ENCODE data around the gene MTHFD2L.

The MTHFD2L gene

DNA sequence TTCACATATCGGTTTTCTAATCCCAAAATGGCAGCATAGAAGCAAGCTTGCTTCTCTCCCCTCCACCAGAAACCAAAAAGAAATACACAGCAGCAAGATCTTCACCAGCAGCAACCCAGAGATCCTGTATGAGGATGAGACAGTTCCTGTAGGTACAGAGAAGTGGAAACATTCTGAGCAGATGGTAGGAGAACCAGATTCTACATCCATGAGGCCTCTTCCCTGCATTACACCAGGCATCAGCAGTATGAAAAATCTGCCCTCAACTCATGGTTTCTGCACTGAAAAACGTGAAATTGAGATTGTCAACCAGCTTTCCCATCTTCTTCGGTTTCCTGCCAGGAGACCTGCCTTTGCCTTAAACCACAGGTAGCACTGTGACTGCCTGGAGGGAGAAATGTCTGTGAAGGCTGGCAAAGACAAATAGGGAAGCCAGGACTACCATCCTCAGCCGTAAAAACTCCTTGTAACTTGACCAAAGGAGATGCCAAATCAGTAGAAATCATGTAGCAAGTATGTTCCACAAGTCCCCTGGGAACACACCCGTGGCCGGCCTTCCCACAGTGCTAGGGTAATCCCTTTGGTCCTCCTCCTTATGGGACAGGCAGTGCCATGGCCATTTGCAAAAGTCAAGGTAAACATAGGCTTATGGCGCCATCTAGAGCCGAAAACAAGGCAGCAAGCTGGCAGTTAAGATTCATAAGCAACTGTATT is 24.0 kb upstream of the MTHFD2L start:
- H3K9me3 ChIP-seq (ENCODE audit: control insufficient read depth in 2 of 2, low read length in 2 of 2): no peaks in the 10 kb centered on the region
- H3K4me1 ChIP-seq (ENCODE audit: control insufficient read depth in 2 of 2, insufficient read depth in 2 of 2, low read length in 2 of 2): no peaks in the 10 kb centered on the region
- no peak overlapping the region for H3K4me3 ChIP-seq (ENCODE audit: low read length in 2 of 2)
- H3K36me3 ChIP-seq (ENCODE audit: control insufficient read depth in 2 of 2, insufficient read depth in 2 of 2, low read length in 2 of 2): no peaks in the 10 kb centered on the region
- H3K27ac ChIP-seq (ENCODE audit: low read depth in 2 of 2, low read length in 2 of 2): no peak overlapping the region
- no peak overlapping the region for H3K9ac ChIP-seq (ENCODE audit: low read depth in 1 of 2, low read length in 2 of 2)
- H3K27me3 ChIP-seq (ENCODE audit: control insufficient read depth in 2 of 2, insufficient read depth in 2 of 2, low read length in 2 of 2): no peaks in the 10 kb centered on the region

DNA sequence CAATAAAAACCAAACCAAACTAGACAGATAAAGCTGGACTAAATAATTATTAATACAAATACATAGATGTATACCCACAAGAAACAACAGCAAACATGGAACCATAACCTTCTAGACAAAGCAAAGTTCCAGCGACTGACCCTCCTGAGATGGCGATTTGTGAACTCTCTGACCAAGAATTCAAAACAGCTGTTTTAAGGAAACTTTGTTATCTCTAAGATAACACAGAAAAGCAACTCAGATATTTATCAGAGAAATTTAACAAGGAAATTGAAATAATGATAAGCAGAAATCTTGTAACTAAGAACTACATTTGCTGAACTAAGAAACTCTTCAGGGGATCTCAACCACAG is 23.4 kb upstream of the MTHFD2L start:
- no peak overlapping the region for H3K27ac ChIP-seq (ENCODE audit: low read depth in 2 of 2, low read length in 2 of 2)
- H3K36me3 ChIP-seq (ENCODE audit: control insufficient read depth in 2 of 2, insufficient read depth in 2 of 2, low read length in 2 of 2): no peaks in the 10 kb centered on the region
- no peaks in the 10 kb centered on the region for H3K27me3 ChIP-seq (ENCODE audit: control insufficient read depth in 2 of 2, insufficient read depth in 2 of 2, low read length in 2 of 2)
- no peaks in the 10 kb centered on the region for H3K9me3 ChIP-seq (ENCODE audit: control insufficient read depth in 2 of 2, low read length in 2 of 2)
- H3K4me1 ChIP-seq (ENCODE audit: control insufficient read depth in 2 of 2, insufficient read depth in 2 of 2, low read length in 2 of 2): no peaks in the 10 kb centered on the region
- H3K9ac ChIP-seq (ENCODE audit: low read depth in 1 of 2, low read length in 2 of 2): no peak overlapping the region
- no peak overlapping the region for H3K4me3 ChIP-seq (ENCODE audit: low read length in 2 of 2)

DNA sequence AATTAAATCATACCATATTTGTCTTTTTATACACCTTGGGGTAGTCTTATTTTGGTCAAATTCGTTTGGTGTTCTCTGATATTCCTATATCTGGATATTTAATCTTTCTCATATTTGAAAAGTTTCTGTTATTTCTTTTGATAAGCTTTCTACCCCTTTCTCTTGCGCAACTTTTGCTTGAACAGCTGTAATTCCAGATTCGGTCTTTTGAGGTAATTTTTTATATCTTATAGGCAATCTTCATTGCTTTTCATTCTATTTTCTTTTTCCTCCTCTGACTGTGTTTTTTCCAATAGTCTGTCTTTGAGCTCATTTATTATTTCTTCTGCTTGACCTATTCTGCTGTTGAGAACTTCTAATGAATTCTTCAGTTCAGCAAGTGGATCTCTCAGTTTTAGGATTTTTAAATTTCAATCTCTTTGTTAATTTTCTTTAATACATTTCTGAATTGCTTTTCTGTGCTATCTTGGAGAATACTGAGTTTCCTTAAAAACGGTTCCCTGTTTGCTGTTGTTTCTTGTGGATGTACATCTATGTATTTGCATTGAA is 11.3 kb upstream of the MTHFD2L start:
- Histone ChIP-seq H3K4me3 (ENCODE audit: low read length in 2 of 2) (no peak overlapping the region), H3K36me3 (ENCODE audit: control insufficient read depth in 2 of 2, insufficient read depth in 2 of 2, low read length in 2 of 2) (no peaks in the 10 kb centered on the region), H3K27me3 (ENCODE audit: control insufficient read depth in 2 of 2, insufficient read depth in 2 of 2, low read length in 2 of 2) (no peaks in the 10 kb centered on the region), H3K9me3 (ENCODE audit: control insufficient read depth in 2 of 2, low read length in 2 of 2) (no peaks in the 10 kb centered on the region), H3K9ac (ENCODE audit: low read depth in 1 of 2, low read length in 2 of 2) (no peak overlapping the region), H3K4me1 (ENCODE audit: control insufficient read depth in 2 of 2, insufficient read depth in 2 of 2, low read length in 2 of 2) (no peaks in the 10 kb centered on the region), H3K27ac (ENCODE audit: low read depth in 2 of 2, low read length in 2 of 2) (no peak overlapping the region)

DNA sequence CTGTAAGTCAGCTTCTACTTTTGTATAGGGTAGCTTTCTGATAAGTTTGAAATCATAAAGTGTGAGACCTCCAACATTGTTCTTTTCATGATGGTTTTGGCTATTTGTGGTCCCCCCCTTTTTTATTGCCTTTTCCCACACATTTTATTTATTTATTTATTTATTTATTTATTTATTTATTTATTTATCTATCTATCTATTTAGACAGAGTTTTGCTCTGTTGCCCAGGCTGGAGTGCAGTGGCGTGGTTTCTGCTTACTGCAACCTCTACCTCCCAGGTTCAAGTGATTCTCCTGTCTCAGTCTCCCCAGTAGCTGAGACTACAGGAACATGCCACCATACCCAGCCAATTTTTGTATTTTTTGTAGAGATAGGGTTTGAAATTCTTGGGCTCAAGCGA is 9.7 kb upstream of the MTHFD2L start:
- H3K27me3 ChIP-seq (ENCODE audit: control insufficient read depth in 2 of 2, insufficient read depth in 2 of 2, low read length in 2 of 2): no peaks in the 10 kb centered on the region
- no peak overlapping the region for H3K27ac ChIP-seq (ENCODE audit: low read depth in 2 of 2, low read length in 2 of 2)
- no peak overlapping the region for H3K4me3 ChIP-seq (ENCODE audit: low read length in 2 of 2)
- H3K36me3 ChIP-seq (ENCODE audit: control insufficient read depth in 2 of 2, insufficient read depth in 2 of 2, low read length in 2 of 2): no peaks in the 10 kb centered on the region
- no peaks in the 10 kb centered on the region for H3K4me1 ChIP-seq (ENCODE audit: control insufficient read depth in 2 of 2, insufficient read depth in 2 of 2, low read length in 2 of 2)
- no peaks in the 10 kb centered on the region for H3K9me3 ChIP-seq (ENCODE audit: control insufficient read depth in 2 of 2, low read length in 2 of 2)
- H3K9ac ChIP-seq (ENCODE audit: low read depth in 1 of 2, low read length in 2 of 2): no peak overlapping the region

DNA sequence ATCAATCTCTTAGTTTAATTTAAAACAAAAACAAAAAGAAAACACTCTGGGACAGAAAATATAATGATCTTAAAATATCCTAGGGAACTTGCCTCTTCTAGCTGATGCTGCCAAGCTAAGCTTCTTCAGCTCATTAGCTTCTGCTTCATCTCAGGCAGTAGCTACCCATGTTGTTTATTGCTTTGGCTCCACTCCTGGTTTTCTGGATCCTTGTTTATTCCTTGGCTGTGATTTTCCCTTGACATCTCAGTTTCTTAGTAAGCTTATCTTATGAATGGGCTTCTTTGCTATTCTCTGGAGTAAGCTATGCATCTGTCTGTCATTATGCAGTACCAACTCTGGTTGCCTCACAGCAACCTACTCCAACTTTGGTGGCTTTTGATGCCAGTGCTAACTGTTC is 5.1 kb upstream of the MTHFD2L start:
- Histone ChIP-seq H3K9ac (ENCODE audit: low read depth in 1 of 2, low read length in 2 of 2) (no peak overlapping the region), H3K4me1 (ENCODE audit: control insufficient read depth in 2 of 2, insufficient read depth in 2 of 2, low read length in 2 of 2) (peaks cover 3 to 17% of the 10 kb centered on the region in 2 donors), H3K9me3 (ENCODE audit: control insufficient read depth in 2 of 2, low read length in 2 of 2) (no peaks in the 10 kb centered on the region), H3K27ac (ENCODE audit: low read depth in 2 of 2, low read length in 2 of 2) (no peak overlapping the region), H3K4me3 (ENCODE audit: low read length in 2 of 2) (no peak overlapping the region), H3K36me3 (ENCODE audit: control insufficient read depth in 2 of 2, insufficient read depth in 2 of 2, low read length in 2 of 2) (no peaks in the 10 kb centered on the region), H3K27me3 (ENCODE audit: control insufficient read depth in 2 of 2, insufficient read depth in 2 of 2, low read length in 2 of 2) (no peaks in the 10 kb centered on the region)

DNA sequence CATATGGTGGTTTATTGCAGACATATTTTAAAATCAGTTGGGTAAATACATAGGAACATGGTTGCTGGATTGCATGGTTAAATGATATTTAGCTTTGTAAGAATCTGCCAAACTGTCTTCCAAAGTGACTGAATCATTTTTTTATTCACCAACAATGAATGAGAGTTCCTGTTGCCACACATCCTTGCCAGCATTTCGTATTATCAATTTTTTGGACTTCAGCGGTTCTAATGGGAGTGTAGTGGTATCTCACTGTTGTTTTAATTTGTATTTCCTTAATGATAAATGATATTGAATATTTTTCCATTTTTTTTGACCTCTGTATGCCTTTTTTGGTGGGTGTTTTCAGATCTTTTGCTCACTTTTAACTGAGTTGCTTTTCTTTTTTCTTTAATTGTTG is 1.4 kb upstream of the MTHFD2L start:
- Histone ChIP-seq H3K27ac (ENCODE audit: low read depth in 2 of 2, low read length in 2 of 2) (no peak overlapping the region), H3K9ac (ENCODE audit: low read depth in 1 of 2, low read length in 2 of 2) (no peak overlapping the region), H3K4me3 (ENCODE audit: low read length in 2 of 2) (no peak overlapping the region), H3K36me3 (ENCODE audit: control insufficient read depth in 2 of 2, insufficient read depth in 2 of 2, low read length in 2 of 2) (peaks cover under 1% of the 10 kb centered on the region in 2 donors), H3K27me3 (ENCODE audit: control insufficient read depth in 2 of 2, insufficient read depth in 2 of 2, low read length in 2 of 2) (no peaks in the 10 kb centered on the region), H3K9me3 (ENCODE audit: control insufficient read depth in 2 of 2, low read length in 2 of 2) (no peaks in the 10 kb centered on the region), H3K4me1 (ENCODE audit: control insufficient read depth in 2 of 2, insufficient read depth in 2 of 2, low read length in 2 of 2) (peaks cover 7 to 28% of the 10 kb centered on the region in 2 donors)

DNA sequence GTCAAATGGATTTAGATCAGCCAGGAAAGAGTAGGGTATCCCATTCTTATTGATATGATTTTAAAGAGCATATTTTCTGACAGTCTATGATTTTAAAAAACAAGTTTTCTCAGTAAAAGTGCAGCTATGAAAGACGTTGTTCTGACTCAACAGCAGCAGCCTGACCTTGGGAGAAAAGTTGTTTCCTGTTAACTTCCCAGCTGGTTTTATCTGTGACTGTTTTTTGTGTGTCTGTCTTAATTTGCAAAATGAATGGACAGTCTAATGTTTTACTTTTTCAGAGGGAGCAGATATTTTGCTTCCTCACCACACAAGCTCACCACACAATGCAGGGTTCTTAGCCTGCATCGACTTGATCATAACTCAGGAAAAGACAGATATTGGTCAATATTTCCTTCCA is 764 bp upstream of the MTHFD2L start:
- Histone ChIP-seq H3K9me3 (ENCODE audit: control insufficient read depth in 2 of 2, low read length in 2 of 2) (no peaks in the 10 kb centered on the region), H3K27me3 (ENCODE audit: control insufficient read depth in 2 of 2, insufficient read depth in 2 of 2, low read length in 2 of 2) (no peaks in the 10 kb centered on the region), H3K4me3 (ENCODE audit: low read length in 2 of 2) (peak overlapping the region; percentile 86 to 90), H3K27ac (ENCODE audit: low read depth in 2 of 2, low read length in 2 of 2) (peak overlapping the region; percentile 90 to 93), H3K4me1 (ENCODE audit: control insufficient read depth in 2 of 2, insufficient read depth in 2 of 2, low read length in 2 of 2) (peaks cover 7 to 28% of the 10 kb centered on the region in 2 donors), H3K36me3 (ENCODE audit: control insufficient read depth in 2 of 2, insufficient read depth in 2 of 2, low read length in 2 of 2) (peaks cover 3% of the 10 kb centered on the region in 2 donors), H3K9ac (ENCODE audit: low read depth in 1 of 2, low read length in 2 of 2) (peak overlapping the region in 1 of 2 donors; percentile 77)

DNA sequence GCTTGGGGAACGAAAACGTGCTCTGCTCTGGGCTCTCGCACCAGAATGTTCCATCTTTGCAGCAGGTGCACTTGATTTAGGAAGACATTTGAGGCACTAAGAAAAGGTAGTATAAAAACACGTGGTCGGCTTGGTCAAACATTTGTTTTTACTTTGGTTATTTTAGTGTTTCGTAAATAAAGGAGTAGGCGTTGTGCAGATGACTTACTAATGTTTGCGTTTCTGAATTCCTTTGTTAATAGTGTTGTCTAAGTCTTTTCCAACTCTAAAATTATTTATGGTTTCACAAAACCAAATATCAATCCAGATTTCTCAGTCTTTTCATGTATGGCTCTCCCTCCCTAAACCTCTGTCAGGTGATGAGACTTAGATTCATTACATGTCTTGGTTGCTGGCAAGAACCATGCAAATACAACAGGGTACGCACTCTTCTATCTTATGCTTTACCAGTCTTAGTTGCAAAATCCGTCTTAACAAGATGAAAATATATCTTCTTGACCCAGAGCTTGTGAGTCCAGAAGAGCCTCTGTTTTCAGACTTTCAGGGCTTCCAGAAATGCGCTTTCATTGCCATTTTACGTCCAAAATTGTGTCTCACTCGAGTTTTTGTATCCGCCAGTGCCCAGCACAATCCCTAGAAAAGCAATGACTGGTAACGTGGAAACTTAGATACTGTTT is 686 bp downstream of the MTHFD2L start:
- Histone ChIP-seq H3K27me3 (ENCODE audit: control insufficient read depth in 2 of 2, insufficient read depth in 2 of 2, low read length in 2 of 2) (no peaks in the 10 kb centered on the region), H3K9ac (ENCODE audit: low read depth in 1 of 2, low read length in 2 of 2) (peak overlapping the region; percentile 77 to 83), H3K4me1 (ENCODE audit: control insufficient read depth in 2 of 2, insufficient read depth in 2 of 2, low read length in 2 of 2) (peaks cover 7 to 28% of the 10 kb centered on the region in 2 donors), H3K4me3 (ENCODE audit: low read length in 2 of 2) (peak overlapping the region; percentile 86 to 90), H3K27ac (ENCODE audit: low read depth in 2 of 2, low read length in 2 of 2) (peak overlapping the region; percentile 90 to 93), H3K36me3 (ENCODE audit: control insufficient read depth in 2 of 2, insufficient read depth in 2 of 2, low read length in 2 of 2) (peaks cover 3% of the 10 kb centered on the region in 2 donors), H3K9me3 (ENCODE audit: control insufficient read depth in 2 of 2, low read length in 2 of 2) (no peaks in the 10 kb centered on the region)

DNA sequence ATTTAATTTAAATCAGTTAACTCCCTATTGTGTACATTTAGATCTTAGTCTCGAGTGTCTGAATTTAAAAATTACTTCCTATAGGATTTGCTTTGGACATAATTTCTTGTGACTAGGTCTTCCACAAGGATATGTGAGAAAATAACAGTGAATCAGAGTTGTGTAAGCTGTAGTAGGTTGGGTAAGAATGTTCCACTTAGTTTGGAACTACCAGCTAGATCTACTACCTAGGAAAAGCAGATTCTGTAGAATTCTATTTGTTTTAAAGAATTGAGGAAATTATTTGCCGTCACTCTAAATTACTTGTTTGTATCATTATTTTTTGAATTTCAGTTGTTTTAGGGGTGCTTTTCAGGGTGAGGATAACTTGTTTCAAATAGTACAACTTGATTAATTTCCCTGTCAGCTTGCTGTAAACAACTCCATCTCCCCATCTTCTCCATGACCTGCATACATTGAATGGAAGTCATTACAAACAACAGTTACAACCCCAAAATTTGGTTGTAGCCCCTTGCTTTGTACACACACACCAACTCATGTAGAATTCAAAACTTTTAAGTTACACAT is 1.3 kb downstream of the MTHFD2L start:
- Histone ChIP-seq H3K9me3 (ENCODE audit: control insufficient read depth in 2 of 2, low read length in 2 of 2) (no peaks in the 10 kb centered on the region), H3K36me3 (ENCODE audit: control insufficient read depth in 2 of 2, insufficient read depth in 2 of 2, low read length in 2 of 2) (peaks cover 3% of the 10 kb centered on the region in 2 donors), H3K27ac (ENCODE audit: low read depth in 2 of 2, low read length in 2 of 2) (no peak overlapping the region), H3K4me1 (ENCODE audit: control insufficient read depth in 2 of 2, insufficient read depth in 2 of 2, low read length in 2 of 2) (peaks cover 7 to 28% of the 10 kb centered on the region in 2 donors), H3K4me3 (ENCODE audit: low read length in 2 of 2) (peak overlapping the region; percentile 86 to 90), H3K27me3 (ENCODE audit: control insufficient read depth in 2 of 2, insufficient read depth in 2 of 2, low read length in 2 of 2) (no peaks in the 10 kb centered on the region), H3K9ac (ENCODE audit: low read depth in 1 of 2, low read length in 2 of 2) (peak overlapping the region in 1 of 2 donors; percentile 77)

Measured in mucosa of rectum (tissue), 2 donors.